ENCODE results near the gene KRT73.
A peak's percentile ranks its signal among the peaks of the same experiment; 100 is the strongest.

The KRT73 gene

DNA sequence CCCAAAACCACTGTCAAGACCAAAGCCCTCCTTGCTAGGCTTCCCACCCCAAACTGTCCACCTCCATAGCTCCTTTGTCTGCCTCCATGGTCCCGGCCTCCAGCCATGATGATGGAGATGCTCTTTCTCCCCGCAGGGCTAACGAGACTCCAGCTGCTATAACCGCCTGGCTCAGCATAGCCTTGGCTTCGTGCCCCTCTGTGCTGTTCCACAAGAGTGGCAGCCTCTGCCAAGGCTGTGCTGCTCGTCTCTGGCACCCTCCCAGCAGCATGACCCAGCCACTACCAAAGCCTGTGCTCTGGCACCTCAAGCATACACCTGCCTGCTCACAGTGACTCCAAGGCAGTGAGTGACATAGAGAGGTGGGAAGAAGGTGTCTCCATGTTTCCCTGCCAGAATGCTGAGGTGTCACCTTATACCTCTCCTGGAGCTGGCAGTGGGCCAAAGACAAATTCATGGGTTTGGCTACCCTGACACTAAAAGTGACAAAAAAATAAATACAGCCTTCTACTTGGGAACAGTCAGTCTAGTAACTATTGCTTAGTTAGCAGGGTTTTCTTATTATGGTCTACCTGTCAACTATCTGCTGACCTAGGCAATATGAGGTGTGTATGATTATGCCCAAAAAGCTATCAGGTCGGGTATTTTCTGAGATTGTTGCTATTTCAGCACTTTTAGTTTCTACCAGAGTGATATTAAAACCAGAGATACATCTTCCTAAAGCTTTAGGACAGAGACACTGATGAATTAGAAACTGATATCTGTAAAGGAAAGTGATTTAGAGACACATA is 16.1 kb upstream of the KRT73 start:
- Histone ChIP-seq H4K20me1 (ENCODE audit: insufficient read depth, low read length, poor library complexity, severe bottlenecking) (no peaks in the 10 kb centered on the region), H3K4me1 (ENCODE audit: insufficient read depth, low read length, poor library complexity, severe bottlenecking) (peaks cover 56% of the 10 kb centered on the region), H3K9me3 (ENCODE audit: insufficient read depth, low read depth, low read length) (no peaks in the 10 kb centered on the region), H3K27me3 (ENCODE audit: insufficient read depth, low read length, poor library complexity, severe bottlenecking) (no peaks in the 10 kb centered on the region), H3K9me2 (replicated peaks; ENCODE audit: low read depth, low read length) (no peaks in the 10 kb centered on the region), H3K4me2 (ENCODE audit: low read depth, low read length, poor library complexity, severe bottlenecking) (no peak overlapping the region), H3K9ac (ENCODE audit: low read depth, low read length, poor library complexity, severe bottlenecking) (no peak overlapping the region), H3K4me3 (ENCODE audit: low read length, poor library complexity, severe bottlenecking) (no peak overlapping the region), H3K36me3 (ENCODE audit: insufficient read depth, low read length) (no peaks in the 10 kb centered on the region), H3K79me2 (ENCODE audit: insufficient read depth, low read length) (no peaks in the 10 kb centered on the region), H3F3A (ENCODE audit: low read depth) (no peaks in the 10 kb centered on the region), H2AFZ (ENCODE audit: low read length) (no peak overlapping the region)
- TF ChIP-seq EZH2phosphoT487 (IDR thresholded peaks at IDR 0.05; ENCODE audit: borderline replicate concordance): no peak
- TF ChIP-seq, protein P1, sequence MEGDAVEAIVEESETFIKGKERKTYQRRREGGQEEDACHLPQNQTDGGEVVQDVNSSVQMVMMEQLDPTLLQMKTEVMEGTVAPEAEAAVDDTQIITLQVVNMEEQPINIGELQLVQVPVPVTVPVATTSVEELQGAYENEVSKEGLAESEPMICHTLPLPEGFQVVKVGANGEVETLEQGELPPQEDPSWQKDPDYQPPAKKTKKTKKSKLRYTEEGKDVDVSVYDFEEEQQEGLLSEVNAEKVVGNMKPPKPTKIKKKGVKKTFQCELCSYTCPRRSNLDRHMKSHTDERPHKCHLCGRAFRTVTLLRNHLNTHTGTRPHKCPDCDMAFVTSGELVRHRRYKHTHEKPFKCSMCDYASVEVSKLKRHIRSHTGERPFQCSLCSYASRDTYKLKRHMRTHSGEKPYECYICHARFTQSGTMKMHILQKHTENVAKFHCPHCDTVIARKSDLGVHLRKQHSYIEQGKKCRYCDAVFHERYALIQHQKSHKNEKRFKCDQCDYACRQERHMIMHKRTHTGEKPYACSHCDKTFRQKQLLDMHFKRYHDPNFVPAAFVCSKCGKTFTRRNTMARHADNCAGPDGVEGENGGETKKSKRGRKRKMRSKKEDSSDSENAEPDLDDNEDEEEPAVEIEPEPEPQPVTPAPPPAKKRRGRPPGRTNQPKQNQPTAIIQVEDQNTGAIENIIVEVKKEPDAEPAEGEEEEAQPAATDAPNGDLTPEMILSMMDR (conservative IDR thresholded peaks at IDR 0.05; ENCODE audit: low read length): no peak

DNA sequence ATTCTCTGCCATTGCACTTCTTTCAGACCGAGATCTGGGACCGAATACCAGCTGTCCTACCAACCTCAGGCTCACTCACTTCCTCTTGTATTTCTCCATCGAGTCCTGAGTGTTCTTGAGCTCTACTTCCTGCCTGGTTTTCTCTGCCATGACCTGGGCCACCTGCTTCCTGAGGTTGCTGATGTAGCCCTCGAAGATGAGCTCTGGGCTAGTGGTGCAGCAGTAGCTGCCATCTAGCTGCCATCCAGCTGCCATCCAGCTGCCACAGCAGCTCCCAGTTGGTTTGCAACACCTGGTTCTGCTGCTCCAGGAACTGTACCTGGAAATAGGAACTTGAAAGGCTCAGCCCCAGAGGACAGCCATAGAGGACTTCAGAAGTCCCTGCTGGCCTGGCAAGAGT is 15.0 kb upstream of the KRT73 start:
- H3K36me3 ChIP-seq (ENCODE audit: insufficient read depth, low read length): no peaks in the 10 kb centered on the region
- TF ChIP-seq, protein P1 (conservative IDR thresholded peaks at IDR 0.05; ENCODE audit: low read length): peak; percentile 38; the same call in 1 of the 2 replicates
- TF ChIP-seq EZH2phosphoT487 (IDR thresholded peaks at IDR 0.05; ENCODE audit: borderline replicate concordance): no peak
- no peaks in the 10 kb centered on the region for H3F3A ChIP-seq (ENCODE audit: low read depth)
- no peaks in the 10 kb centered on the region for H3K79me2 ChIP-seq (ENCODE audit: insufficient read depth, low read length)
- H3K9ac ChIP-seq (ENCODE audit: low read depth, low read length, poor library complexity, severe bottlenecking): peak overlapping the region; percentile 42
- H3K9me3 ChIP-seq (ENCODE audit: insufficient read depth, low read depth, low read length): no peaks in the 10 kb centered on the region
- H3K4me1 ChIP-seq (ENCODE audit: insufficient read depth, low read length, poor library complexity, severe bottlenecking): peaks cover 67% of the 10 kb centered on the region
- H4K20me1 ChIP-seq (ENCODE audit: insufficient read depth, low read length, poor library complexity, severe bottlenecking): no peaks in the 10 kb centered on the region
- H3K4me3 ChIP-seq (ENCODE audit: low read length, poor library complexity, severe bottlenecking): peak overlapping the region; percentile 0
- H2AFZ ChIP-seq (ENCODE audit: low read length): peak overlapping the region; percentile 1; the same call in 1 of the 2 replicates
- peak overlapping the region; percentile 29 for H3K4me2 ChIP-seq (ENCODE audit: low read depth, low read length, poor library complexity, severe bottlenecking)
- no peaks in the 10 kb centered on the region for H3K27me3 ChIP-seq (ENCODE audit: insufficient read depth, low read length, poor library complexity, severe bottlenecking)
- H3K9me2 ChIP-seq (replicated peaks; ENCODE audit: low read depth, low read length): no peaks in the 10 kb centered on the region

DNA sequence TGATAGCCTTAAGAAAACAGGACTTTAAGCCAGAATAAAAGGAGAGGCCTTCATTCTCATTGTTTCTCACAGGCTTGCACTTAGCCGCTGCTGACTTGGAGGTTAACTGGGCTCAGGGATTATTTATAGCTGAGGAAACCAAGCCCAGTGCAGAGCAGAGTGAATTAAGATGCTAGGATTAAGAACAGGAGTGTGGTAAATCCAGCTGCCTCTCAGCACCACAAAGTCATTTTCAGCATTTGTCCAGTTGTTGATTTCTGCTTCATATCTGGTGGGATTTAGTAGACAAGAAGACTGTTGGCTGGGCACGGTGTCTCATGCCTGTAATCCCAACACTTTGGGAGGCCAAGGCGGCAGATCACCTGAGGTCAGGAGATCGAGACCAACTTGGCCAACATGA is 14.3 kb upstream of the KRT73 start:
- Histone ChIP-seq H2AFZ (ENCODE audit: low read length) (no peak overlapping the region), H3K4me2 (ENCODE audit: low read depth, low read length, poor library complexity, severe bottlenecking) (peak overlapping the region; percentile 29), H4K20me1 (ENCODE audit: insufficient read depth, low read length, poor library complexity, severe bottlenecking) (no peaks in the 10 kb centered on the region), H3K9ac (ENCODE audit: low read depth, low read length, poor library complexity, severe bottlenecking) (peak overlapping the region; percentile 42), H3K79me2 (ENCODE audit: insufficient read depth, low read length) (no peaks in the 10 kb centered on the region), H3K4me1 (ENCODE audit: insufficient read depth, low read length, poor library complexity, severe bottlenecking) (peaks cover 71% of the 10 kb centered on the region), H3F3A (ENCODE audit: low read depth) (no peaks in the 10 kb centered on the region), H3K9me2 (replicated peaks; ENCODE audit: low read depth, low read length) (no peaks in the 10 kb centered on the region), H3K9me3 (ENCODE audit: insufficient read depth, low read depth, low read length) (no peaks in the 10 kb centered on the region), H3K27me3 (ENCODE audit: insufficient read depth, low read length, poor library complexity, severe bottlenecking) (no peaks in the 10 kb centered on the region), H3K4me3 (ENCODE audit: low read length, poor library complexity, severe bottlenecking) (no peak overlapping the region), H3K36me3 (ENCODE audit: insufficient read depth, low read length) (no peaks in the 10 kb centered on the region)
- TF ChIP-seq, protein P1 (conservative IDR thresholded peaks at IDR 0.05; ENCODE audit: low read length): no peak
- no peak for TF ChIP-seq EZH2phosphoT487 (IDR thresholded peaks at IDR 0.05; ENCODE audit: borderline replicate concordance)

Measured in Loucy (cell line).